Immature natural killer cell (primary cell): ENCODE data around the gene SLC22A31. TPM values are rescaled to one million over a fixed set of nuclear protein-coding genes. Genes with fewer than 3 reads are reported as not detected.
"Not testable (repeated sequence)": the region's sequence is repeated elsewhere in the genome, so short reads cannot be mapped to it uniquely, and the experiment has no call there.

Source experiments
- DNase-seq, 3 donors: peaks; one replicate each; pipeline ENCODE4 v3.0.0; 2022; ENCODE audit warnings: mixed read lengths in 1 of 3
- H3K27ac Mint-ChIP-seq, 6 donors: one replicate each; pipeline ENCODE4 v1.8.0; 2020; ENCODE audit warnings: mixed read lengths in 6 of 6, mild to moderate bottlenecking in 5 of 6, inconsistent platforms in 4 of 6, moderate library complexity in 3 of 6
- H3K27me3 Mint-ChIP-seq, 3 donors: one replicate each; pipeline ENCODE4 v1.8.0; 2020 to 2021; ENCODE audit warnings: low read depth in 3 of 3, mild to moderate bottlenecking in 3 of 3, mixed read lengths in 3 of 3, moderate library complexity in 3 of 3, inconsistent platforms in 1 of 3
- H3K36me3 Mint-ChIP-seq, 3 donors: one replicate each; pipeline ENCODE4 v1.8.0; 2020; ENCODE audit warnings: mixed read lengths in 3 of 3, inconsistent platforms in 2 of 3, mild to moderate bottlenecking in 2 of 3
- H3K4me1 Mint-ChIP-seq, 2 donors: one replicate each; pipeline ENCODE4 v1.8.0; 2020; ENCODE audit warnings: inconsistent platforms in 2 of 2, mild to moderate bottlenecking in 2 of 2, mixed read lengths in 2 of 2, moderate library complexity in 1 of 2
- H3K4me3 Mint-ChIP-seq, 5 donors: one replicate each; pipeline ENCODE4 v1.8.0; 2020; ENCODE audit warnings: mild to moderate bottlenecking in 5 of 5, mixed read lengths in 5 of 5, inconsistent platforms in 3 of 5, moderate library complexity in 3 of 5
- H3K9me3 Mint-ChIP-seq, 6 donors: one replicate each; pipeline ENCODE4 v1.8.0; 2020; ENCODE audit warnings: mild to moderate bottlenecking in 6 of 6, mixed read lengths in 6 of 6, inconsistent platforms in 4 of 6, moderate library complexity in 3 of 6
- polyA plus RNA-seq, 3 donors: library from polyadenylated mRNA; unstranded; fragments of 300-500 nt; fragmentation: Illumina TruSeq; gene quantifications; one replicate each; pipeline ENCODE4 v1.2.3, GENCODE V29; 2021

Gene SLC22A31
- polyA plus RNA-seq, 3 donors from 2014 or later = not detected

DNA sequence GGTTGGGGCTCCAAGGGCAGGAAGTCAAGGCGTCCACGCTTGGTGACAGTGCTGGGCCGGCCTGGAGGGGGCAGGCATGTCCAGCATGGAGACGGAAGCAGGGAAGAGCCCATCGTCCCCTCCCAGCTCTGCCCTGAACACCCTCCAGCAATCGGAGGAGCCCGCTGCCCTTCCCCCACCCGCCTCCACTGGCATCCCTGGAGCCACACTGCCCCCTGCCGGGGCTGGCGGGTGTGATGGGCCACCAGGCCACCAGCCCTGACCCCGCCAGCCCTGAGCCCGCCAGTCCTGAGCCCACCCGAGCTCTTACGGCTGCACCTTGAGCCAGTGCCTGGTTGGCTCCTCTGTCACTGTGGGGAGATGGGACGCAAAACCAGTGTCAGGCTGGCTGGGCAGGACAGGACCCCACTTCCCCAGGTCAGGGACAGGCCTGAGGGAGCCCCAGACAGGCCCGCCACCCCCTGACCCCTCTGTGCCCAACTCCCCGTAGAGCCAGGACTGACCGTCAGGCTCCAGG lies 32.9 kb downstream of the SLC22A31 start:
- Mint-ChIP-seq H3K9me3 (no peaks in the 10 kb centered on the region), H3K4me3 (no peak overlapping the region), H3K27me3 (peaks cover 0 to 4% (median 4%) of the 10 kb centered on the region in 3 donors), H3K36me3 (no peaks in the 10 kb centered on the region), H3K4me1 (peaks cover 8 to 9% of the 10 kb centered on the region in 2 donors), H3K27ac (no peak overlapping the region)
- DNase-seq = peak; percentile 66 to 78 (median 70)

DNA sequence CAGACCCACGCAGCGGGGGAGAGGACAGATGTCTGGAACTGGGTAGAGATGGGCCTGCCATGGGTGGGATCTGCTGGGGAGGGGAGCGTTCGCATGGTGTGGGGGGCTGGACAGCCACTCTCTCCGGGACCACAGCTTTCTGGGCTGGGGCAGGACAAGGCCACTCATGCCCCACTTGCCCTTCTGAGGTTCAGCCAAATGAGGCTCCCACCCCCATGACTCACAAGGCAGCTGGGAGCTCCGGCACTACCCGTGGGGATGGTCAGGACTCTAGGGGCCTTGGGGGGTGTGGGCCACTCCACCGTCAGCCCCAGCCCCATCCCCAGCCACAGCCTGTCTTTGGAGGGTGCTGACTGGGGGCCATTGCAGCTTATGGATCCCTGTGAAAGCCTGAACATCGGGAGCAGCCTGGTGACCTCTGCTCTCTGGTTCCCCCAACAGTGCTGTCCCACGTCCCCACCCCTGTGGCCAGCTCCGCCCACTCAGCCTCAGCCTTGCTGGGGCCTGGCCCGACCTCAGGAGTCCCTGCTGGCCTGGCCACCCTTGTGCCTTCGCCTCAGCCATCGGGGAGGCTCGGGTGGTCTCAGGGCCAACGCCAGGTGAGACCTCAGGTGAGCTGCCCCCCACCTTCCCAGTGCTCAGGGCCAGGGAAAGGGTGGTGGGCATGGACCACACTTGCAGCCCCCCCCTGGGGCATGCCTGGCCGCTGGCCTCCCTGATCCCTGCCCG lies 33.5 kb downstream of the SLC22A31 start:
- Mint-ChIP-seq H3K4me3 (no peak overlapping the region), H3K27me3 (peaks cover 0 to 6% (median 4%) of the 10 kb centered on the region in 3 donors)

DNA sequence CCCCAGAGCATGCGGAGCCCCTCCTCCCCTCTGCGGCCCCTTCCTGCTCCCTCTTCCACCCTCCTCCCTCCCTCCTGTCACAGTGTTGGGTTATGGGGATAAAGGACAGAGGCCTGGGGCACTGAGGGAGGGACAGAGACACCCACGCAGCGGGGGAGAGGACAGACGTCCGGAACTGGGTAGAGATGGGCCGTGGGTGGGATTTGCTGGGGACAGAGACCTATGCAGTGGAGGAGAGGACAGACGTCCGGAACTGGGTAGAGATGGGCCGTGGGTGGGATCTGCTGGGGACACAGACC lies 34.7 kb downstream of the SLC22A31 start:
- H3K27me3 Mint-ChIP-seq, H3K27ac Mint-ChIP-seq, DNase-seq, H3K36me3 Mint-ChIP-seq, H3K9me3 Mint-ChIP-seq, H3K4me1 Mint-ChIP-seq, H3K4me3 Mint-ChIP-seq: not testable (repeated sequence)

More for the DNA sequence above, 33.5 kb downstream of the SLC22A31 start:
- no peaks in the 10 kb centered on the region for H3K36me3 Mint-ChIP-seq
- DNase-seq = no peak
- peaks cover 8 to 9% of the 10 kb centered on the region in 2 donors for H3K4me1 Mint-ChIP-seq
- no peaks in the 10 kb centered on the region for H3K9me3 Mint-ChIP-seq
- no peak overlapping the region for H3K27ac Mint-ChIP-seq

DNA sequence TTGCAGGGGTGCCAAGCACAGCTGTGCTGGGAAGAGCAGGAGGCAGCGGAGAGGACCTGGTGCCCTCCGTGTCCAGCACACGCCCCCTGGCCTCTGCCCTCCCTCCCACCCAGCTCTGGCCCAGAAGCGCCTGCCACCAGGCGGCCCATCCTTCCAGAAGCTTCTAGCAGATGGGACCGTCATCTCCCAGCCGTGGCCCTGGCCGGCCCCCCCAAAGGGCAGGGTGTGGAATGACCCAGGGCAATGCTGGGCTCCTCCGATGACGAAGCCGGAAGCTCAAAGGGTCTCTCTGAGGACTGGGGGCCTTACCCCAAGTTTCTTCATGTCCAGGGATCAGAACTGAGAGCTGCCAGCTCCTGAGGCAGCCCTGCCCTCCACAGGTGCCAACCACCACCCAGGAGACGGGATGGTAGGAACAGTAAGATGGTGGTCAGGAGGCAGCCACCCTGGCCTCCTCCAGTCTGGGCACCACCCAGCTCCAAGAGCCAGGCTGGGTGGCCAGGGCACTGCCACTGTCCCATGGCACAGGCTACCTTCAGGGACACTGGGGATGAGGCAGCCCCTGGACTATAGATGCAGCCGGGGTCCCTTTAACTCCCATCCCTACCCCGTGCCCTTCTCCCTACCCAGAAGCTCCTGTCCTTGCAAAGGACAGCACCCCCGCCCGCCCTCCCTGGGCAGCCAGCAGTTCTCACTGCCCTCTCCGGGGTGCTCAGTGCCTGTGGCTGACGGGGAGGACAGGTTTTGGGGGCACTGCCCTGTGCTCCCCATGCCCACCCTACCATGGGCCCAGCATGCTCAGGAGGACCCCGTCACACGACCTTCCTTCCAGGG lies 35.3 kb downstream of the SLC22A31 start:
- H3K36me3 Mint-ChIP-seq = no peaks in the 10 kb centered on the region
- H3K27me3 Mint-ChIP-seq = peaks cover 0 to 7% (median 5%) of the 10 kb centered on the region in 3 donors
- DNase-seq = no peak
- no peaks in the 10 kb centered on the region for H3K9me3 Mint-ChIP-seq
- H3K4me3 Mint-ChIP-seq = no peak overlapping the region
- H3K4me1 Mint-ChIP-seq = no peaks in the 10 kb centered on the region
- no peak overlapping the region for H3K27ac Mint-ChIP-seq

DNA sequence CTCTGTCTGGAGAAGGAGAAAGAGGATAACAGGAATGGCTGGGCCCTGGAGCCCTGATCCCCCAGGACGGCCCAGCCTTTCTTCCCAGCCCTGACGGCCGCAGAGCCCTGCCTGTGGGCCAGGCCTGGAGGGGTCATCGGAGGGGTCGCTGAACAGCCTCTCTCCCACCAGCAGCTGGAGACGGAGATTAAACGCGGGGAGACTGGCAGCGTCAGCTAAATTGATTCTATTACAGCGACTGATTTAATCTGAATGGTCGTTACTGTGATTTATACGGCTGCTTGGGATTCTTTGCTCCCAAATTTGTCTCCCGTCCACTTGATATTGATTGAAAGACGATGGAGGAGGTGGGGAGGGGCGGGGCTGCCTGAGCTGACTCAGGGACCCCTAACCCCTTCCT lies 35.9 kb downstream of the SLC22A31 start:
- Mint-ChIP-seq H3K4me3 (no peak overlapping the region), H3K36me3 (no peaks in the 10 kb centered on the region), H3K4me1 (no peaks in the 10 kb centered on the region), H3K27ac (no peak overlapping the region), H3K9me3 (no peaks in the 10 kb centered on the region), H3K27me3 (peaks cover 0 to 7% (median 5%) of the 10 kb centered on the region in 3 donors)
- DNase-seq = no peak

DNA sequence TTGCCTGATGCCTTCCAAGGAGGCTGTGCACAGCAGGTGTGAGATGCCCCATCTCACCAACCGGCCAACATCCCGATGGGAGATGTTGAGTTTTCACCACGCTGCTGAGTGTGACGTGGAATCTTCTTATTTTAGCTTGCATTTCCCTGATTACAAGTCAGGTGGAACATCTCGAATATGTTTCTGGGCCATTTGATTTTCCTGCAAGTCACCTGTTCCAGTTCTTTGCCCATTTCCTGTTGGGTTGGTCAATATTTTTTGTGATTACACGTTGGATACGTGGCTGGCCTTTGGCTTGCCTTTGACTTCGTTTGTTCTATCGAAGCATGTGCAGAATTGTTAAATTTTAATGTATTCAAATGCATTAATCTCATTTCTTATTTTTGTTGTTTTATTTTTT lies 37.0 kb downstream of the SLC22A31 start:
- no peak overlapping the region for H3K4me3 Mint-ChIP-seq
- no peaks in the 10 kb centered on the region for H3K36me3 Mint-ChIP-seq
- H3K27ac Mint-ChIP-seq = no peak overlapping the region

DNA sequence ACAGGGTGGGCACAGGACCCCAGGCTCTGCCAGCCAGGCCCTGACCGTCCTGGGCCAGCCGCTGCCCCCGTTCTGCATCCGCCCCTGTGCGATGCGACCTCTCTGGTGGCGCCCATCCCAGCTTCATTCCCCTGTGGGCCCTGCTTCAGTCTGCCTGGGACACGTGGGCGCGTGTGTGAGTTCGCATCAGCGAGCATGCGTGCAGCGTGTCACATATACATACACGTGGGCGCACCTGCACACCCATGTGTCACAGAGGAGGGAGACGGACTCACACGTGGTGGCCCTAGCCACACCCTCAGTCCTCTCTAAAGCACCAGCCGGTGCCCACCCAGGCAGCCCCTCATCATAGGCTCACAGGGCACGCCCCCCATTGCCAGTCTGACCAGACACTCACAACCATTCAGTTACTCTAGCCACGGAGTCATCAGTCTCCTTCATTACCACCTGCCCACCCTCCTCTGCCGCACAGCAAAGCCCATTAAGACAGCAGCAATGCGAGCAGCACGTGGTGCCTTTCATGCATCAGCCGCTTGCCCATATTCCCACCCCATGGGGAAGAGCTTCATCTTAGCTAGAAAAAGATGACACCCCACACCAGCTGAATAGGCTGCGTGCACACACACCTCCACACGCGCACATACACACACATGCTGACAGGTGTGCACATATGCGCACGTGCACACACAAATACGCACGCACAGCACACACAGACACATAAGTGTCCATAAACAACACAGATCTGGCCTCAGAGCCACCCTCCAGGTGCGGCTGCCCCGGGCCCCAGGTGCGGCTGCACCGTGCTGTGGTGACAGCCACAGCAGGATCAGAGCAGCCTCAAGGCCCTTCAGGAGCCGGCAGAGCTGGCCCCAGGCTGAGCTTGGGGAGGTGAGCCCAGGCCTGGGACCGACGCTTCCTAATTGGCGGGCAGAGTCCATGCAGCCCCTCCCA lies 38.3 kb downstream of the SLC22A31 start:
- Mint-ChIP-seq H3K27me3 (peaks cover 3 to 5% (median 4%) of the 10 kb centered on the region in 3 donors), H3K27ac (no peak overlapping the region), H3K36me3 (no peaks in the 10 kb centered on the region), H3K4me3 (no peak overlapping the region), H3K4me1 (peaks cover 0 to 2% of the 10 kb centered on the region in 2 donors), H3K9me3 (no peaks in the 10 kb centered on the region)
- no peak for DNase-seq

More for the DNA sequence above, 37.0 kb downstream of the SLC22A31 start:
- Mint-ChIP-seq H3K27me3 (peaks cover under 1 to 7% (median 3%) of the 10 kb centered on the region in 3 donors), H3K9me3 (no peaks in the 10 kb centered on the region), H3K4me1 (no peaks in the 10 kb centered on the region)
- DNase-seq = no peak

DNA sequence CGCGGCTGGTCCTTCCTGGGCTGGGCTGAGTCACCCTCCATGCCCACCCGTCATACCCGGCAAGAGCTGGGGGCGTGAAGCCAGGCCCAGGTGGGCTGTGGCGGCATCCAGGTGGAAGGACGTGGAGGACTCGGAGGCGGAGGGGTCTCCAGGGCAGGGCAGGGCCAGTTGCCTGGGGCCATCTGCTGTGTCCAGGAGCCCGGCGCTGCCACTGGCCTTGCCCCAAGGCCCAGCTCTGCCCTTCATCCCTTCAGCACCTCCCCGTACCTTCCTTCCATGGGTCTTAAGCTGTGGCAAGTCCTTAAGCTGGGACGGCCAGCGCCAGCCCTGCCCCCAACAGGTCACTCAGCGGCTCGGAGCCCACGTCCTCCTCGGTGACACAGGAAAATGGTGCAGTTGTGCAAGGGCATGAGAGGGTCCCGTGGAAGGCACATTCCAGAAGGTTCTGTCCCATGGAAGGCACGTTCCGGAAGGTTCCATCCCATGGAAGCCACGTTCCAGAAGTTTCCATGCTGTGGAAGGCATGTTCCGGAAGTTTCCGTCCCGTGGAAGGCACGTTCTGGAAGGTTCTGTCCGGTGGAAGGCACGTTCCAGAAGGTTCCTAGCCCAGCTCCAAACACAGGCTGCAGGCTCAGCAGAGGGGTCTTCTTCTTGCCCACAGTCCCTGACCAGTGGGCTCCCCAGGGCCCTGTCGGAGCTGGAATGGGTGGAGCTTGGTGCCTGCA lies 39.2 kb downstream of the SLC22A31 start:
- no peak for DNase-seq
- Mint-ChIP-seq H3K27ac (no peak overlapping the region), H3K4me3 (no peak overlapping the region), H3K9me3 (no peaks in the 10 kb centered on the region), H3K36me3 (no peaks in the 10 kb centered on the region), H3K27me3 (peaks cover 3 to 4% (median 3%) of the 10 kb centered on the region in 3 donors), H3K4me1 (peaks cover 0 to 2% of the 10 kb centered on the region in 2 donors)

DNA sequence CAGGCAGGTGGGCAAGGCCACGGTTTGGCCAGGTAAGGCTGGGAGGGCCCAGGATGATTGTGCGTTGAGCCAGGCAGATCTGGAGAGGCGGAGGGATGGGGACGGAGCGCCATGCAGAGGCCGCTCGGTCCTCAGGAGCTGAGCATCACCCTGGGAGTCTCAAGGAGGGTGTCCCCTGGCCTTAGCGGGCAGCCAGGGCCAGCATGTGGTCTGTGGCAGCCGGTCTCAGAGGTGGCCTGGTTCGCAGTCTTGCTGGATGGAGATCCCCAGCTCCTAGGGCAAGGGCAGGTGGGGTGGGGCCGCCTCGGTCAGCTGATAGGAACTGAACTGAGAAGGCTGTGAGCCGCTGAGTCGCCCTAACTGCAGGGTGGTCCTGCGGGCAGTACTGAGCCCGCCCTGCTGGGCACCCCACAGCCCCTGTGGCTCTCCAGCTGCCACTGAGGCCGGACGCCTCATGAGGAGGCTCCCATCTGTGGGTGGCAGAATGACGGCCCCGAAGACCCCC lies 40.4 kb downstream of the SLC22A31 start:
- H3K4me3 Mint-ChIP-seq = no peak overlapping the region
- H3K9me3 Mint-ChIP-seq = no peaks in the 10 kb centered on the region
- peaks cover 0 to 2% of the 10 kb centered on the region in 2 donors for H3K4me1 Mint-ChIP-seq
- H3K27ac Mint-ChIP-seq = no peak overlapping the region
- H3K27me3 Mint-ChIP-seq = peaks cover 3 to 7% (median 3%) of the 10 kb centered on the region in 3 donors
- no peak for DNase-seq
- H3K36me3 Mint-ChIP-seq = no peaks in the 10 kb centered on the region

DNA sequence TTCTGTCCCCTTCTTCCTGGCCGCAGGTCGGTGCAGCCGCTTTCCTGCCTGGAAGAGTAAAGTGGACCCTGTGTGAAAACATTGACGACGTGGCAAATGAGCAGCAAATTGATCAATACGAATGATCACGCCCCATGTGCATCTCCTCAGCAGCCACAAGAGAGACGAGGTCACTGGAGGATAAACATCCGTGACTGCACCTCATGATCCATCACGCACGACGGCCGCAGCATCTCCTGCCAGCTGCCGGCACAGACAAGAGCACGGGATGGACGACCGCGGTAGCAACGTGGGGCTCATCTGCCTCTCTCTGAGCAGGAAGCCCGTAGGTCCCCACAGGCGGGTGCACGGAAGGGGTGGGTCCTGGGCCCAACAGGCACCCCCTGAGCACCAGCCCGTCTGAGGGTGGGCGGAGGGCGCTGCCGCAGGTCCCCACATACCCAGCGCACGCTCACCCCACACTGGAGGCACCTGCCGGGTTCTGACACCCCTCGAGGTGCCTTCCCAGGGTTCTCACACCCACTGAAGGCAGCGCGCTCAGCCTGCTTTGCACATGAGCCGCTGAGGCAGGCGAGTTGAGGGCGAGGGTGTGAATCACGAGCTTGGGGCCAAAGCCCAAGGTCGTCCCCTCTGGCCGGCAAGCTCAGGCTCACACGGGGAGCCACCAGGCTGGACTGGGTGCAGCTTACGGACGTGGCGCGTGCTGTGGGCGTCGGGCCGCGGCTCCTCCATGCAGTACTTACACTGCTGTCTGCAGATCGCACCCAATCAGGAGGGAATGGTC lies 41.1 kb downstream of the SLC22A31 start:
- Mint-ChIP-seq H3K36me3 (no peaks in the 10 kb centered on the region), H3K4me3 (no peak overlapping the region), H3K27me3 (peaks cover 1 to 7% (median 5%) of the 10 kb centered on the region in 3 donors), H3K27ac (no peak overlapping the region), H3K4me1 (peaks cover 0 to 2% of the 10 kb centered on the region in 2 donors), H3K9me3 (no peaks in the 10 kb centered on the region)
- DNase-seq = no peak

DNA sequence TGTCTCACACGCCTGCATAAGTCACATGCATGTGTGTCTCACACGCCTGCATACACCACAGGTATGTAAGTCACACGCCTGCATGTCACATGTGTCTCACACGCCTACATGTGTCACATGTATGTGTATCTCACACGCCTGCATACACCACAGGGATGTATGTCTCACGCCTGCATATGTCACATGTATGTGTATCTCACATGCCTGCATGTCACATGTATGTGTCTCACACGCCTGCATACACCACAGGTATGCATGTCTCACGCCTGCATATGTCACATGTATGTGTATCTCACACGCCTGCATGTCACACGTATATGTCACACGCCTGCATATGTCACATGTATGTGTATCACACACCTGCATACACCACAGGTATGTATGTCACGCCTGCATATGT lies 42.6 kb downstream of the SLC22A31 start:
- Mint-ChIP-seq H3K4me1 (peaks cover 0 to 2% of the 10 kb centered on the region in 2 donors), H3K27me3 (peaks cover 1 to 7% (median 5%) of the 10 kb centered on the region in 3 donors), H3K9me3 (no peaks in the 10 kb centered on the region), H3K36me3 (peaks cover 0 to under 1% (median 0%) of the 10 kb centered on the region in 3 donors), H3K4me3 (no peak overlapping the region), H3K27ac (peak overlapping the region in 2 of 6 donors; percentile 51 to 85)
- DNase-seq = no peak
